MG63 (cell line): ENCODE data around the gene TTC21B. TPM values are rescaled to one million over a fixed set of nuclear protein-coding genes. Genes with fewer than 3 reads are reported as not detected.

ENCODE experiments used
- DNase-seq: peaks from one replicate; pipeline ENCODE4 v3.0.0-alpha.2; 2020
- H3K27me3 ChIP-seq: fragments of 250-450 bp; sonication (Bioruptor Pico); 2 replicates; pipeline ENCODE4 v1.5.1; 2020; ENCODE audit warnings: mild to moderate bottlenecking, moderate library complexity
- H3K36me3 ChIP-seq: fragments of 250-450 bp; sonication (Bioruptor Pico); 2 replicates; pipeline ENCODE4 v1.5.1; 2020; ENCODE audit warnings: mild to moderate bottlenecking, moderate library complexity
- H3K4me3 ChIP-seq: fragments of 250-450 bp; sonication (Bioruptor Pico); 2 replicates; pipeline ENCODE4 v1.5.1; 2020; ENCODE audit warnings: mild to moderate bottlenecking, moderate library complexity
- H3K9me3 ChIP-seq: fragments of 250-450 bp; sonication (Bioruptor Pico); 2 replicates; pipeline ENCODE4 v1.5.1; 2020; ENCODE audit warnings: mild to moderate bottlenecking, moderate library complexity
- total RNA-seq: library from RNA; depleted of rRNA; stranded (reverse); fragments of >200 nt; shearing (Covaris generic); gene quantifications from 2 replicates; pipeline ENCODE4 v1.2.3, GENCODE V29; 2014; ENCODE audit warnings: low replicate concordance

TTC21B gene
- total RNA-seq, 1 experiment from 2014 or later: 5.0 TPM

DNA sequence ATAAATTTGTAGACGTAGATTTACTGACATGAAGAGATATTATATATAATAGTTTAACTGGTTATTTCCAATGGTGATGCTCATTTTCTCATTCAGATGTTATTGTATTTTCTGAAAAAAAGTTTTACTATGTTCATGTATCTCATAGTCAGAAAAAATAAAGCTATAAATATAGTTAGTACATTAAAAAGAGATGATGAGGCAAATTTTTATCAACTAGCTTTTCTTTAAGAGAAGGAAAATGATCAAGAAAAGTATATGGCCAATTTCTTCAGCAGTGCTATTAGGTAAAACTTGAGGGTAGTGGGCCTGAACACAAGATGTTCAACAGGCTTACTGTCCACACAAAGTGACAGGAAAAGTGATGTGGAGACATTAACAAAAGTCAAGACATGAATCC lies 11.7 kb downstream of the TTC21B start:
- Histone ChIP-seq H3K27me3 (no peaks in the 10 kb centered on the region), H3K4me3 (no peak overlapping the region), H3K9me3 (no peaks in the 10 kb centered on the region), H3K36me3 (peaks cover 55% of the 10 kb centered on the region)
- no peak for DNase-seq

DNA sequence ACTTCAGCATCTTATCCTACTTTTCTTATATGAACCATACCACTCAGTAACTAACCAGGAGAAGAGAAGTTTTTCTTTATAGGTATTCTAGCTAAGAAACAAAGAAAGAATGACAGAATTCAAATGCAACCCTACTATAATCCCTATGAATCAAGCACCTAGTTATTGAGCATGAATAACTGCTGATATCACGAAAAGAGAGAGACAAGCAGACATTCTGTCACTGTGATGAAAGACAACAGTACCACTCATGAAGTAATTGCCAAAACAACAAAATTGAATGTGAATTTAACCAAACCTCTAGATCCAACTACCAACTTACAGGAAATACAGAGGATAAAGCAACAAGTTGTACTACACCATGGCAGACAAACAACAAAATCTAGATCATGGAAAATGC lies 15.3 kb downstream of the TTC21B start:
- H3K36me3 ChIP-seq: peaks cover 29% of the 10 kb centered on the region
- DNase-seq: no peak
- H3K9me3 ChIP-seq: no peaks in the 10 kb centered on the region
- H3K4me3 ChIP-seq: no peak overlapping the region
- no peaks in the 10 kb centered on the region for H3K27me3 ChIP-seq

DNA sequence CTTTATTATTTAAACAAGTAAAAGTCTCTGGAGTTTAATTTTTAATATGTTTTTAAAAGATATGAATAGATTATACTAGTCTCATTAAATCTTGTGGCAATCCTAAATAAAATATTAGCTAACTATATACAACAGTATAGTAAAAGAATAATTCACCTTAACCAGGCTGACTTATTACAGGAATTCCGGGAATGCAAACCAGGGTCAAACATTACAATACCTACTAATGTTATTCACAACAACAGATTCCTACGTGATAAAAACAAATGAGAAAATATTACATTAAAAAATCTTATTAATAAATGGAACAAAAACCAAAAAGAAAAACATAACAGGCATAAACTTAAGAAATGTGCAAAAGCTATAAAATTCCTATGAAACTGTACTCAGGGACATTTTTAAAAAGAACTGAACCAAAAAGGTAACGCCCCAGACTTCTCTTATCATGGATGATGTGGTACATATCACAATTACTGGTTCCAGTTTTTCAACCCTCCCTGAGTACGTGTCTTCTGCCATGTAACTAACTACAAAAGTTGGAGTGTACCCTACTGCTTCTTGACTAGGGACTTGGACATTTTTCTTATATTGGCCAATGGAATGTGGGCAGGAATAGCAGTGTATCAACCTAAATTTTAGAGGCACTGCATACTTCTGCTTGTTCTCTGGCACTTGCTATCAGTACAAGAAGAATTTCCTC lies 20.2 kb downstream of the TTC21B start:
- Histone ChIP-seq H3K36me3 (peaks cover 26% of the 10 kb centered on the region), H3K4me3 (no peak overlapping the region), H3K27me3 (no peaks in the 10 kb centered on the region), H3K9me3 (no peaks in the 10 kb centered on the region)
- DNase-seq: no peak

DNA sequence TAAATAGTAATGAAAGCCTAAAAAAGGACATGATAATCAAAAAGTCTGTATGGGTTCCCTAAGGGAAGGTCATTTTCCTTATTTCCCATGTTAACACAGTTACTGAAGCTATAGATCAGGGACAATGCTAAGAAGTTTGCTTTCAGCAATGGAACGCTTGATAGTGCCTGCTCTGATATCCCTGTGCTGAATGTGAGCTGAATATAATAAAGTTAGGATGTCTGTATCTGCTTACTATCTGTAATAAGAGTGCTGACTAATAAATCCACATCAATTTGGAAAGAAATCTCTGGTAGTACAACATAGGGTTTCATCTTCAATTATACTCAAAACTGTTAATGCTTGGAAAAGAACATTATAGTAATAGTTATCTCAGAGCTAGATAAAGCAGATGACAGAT lies 25.8 kb downstream of the TTC21B start:
- H3K27me3 ChIP-seq: no peaks in the 10 kb centered on the region

DNA sequence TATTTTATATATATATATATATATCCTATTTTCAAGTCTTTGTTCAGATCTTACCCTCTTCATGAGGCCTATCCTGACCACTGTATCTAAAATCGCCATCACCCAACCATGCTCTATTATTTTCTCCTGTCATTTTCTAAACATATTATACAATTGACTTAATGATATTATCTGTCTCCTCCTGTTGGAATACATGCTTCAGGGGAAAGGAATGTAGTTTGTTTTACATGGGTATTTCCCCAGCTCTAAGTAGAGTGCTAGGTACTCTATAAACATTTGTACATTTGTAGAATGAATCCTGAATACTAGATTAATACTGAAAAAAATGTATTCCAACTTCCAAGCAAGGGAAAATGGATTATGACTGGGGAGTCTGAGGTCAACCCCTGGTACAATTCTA lies 26.2 kb downstream of the TTC21B start:
- no peak for DNase-seq
- H3K4me3 ChIP-seq: no peak overlapping the region
- no peaks in the 10 kb centered on the region for H3K27me3 ChIP-seq
- H3K9me3 ChIP-seq: no peaks in the 10 kb centered on the region
- H3K36me3 ChIP-seq: peaks cover 28% of the 10 kb centered on the region

More for the DNA sequence above, 25.8 kb downstream of the TTC21B start:
- H3K9me3 ChIP-seq: no peaks in the 10 kb centered on the region
- no peak overlapping the region for H3K4me3 ChIP-seq
- no peak for DNase-seq
- peaks cover 32% of the 10 kb centered on the region for H3K36me3 ChIP-seq

DNA sequence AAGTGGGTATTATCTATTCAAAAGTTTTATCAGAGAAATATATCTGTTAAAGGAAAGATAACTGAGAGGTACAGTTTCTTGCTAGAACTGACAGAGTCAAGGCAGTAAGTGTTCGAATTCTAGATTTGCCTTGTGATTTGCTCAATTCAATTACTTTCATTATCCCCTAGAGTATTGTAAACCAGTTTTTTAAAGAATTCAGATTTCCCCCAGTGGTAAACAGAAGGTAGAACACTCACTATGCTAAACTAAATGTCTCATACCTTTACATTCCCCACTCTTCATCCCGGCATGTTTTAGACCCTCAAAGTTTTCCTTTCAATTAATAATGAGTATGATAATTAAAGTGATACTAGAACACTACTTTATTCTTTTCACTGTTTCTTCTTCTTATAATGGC lies 28.6 kb downstream of the TTC21B start:
- H3K4me3 ChIP-seq: no peak overlapping the region
- peaks cover 10% of the 10 kb centered on the region for H3K36me3 ChIP-seq
- H3K9me3 ChIP-seq: no peaks in the 10 kb centered on the region
- no peak for DNase-seq
- no peaks in the 10 kb centered on the region for H3K27me3 ChIP-seq

DNA sequence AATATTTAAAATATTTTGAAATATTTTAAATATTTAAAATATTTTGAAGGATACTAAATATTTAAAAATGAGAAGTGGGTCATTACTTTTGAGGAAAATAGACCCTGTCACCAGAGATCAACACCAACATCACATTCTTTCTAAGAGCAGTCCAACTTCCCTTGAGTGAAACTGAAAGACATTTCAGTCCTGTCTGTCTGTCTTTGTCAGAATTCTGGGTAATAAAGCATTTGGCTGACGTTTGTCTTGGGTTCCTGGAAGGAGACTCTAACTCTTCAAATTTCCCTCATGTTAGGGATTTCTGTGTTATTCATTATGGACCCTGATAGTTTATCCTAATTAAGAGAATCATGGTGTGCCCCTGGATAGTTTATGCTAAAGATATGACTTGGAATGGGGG lies 32.8 kb downstream of the TTC21B start:
- DNase-seq: no peak
- no peak overlapping the region for H3K4me3 ChIP-seq
- H3K36me3 ChIP-seq: peaks cover 17% of the 10 kb centered on the region
- H3K27me3 ChIP-seq: no peaks in the 10 kb centered on the region
- no peaks in the 10 kb centered on the region for H3K9me3 ChIP-seq

DNA sequence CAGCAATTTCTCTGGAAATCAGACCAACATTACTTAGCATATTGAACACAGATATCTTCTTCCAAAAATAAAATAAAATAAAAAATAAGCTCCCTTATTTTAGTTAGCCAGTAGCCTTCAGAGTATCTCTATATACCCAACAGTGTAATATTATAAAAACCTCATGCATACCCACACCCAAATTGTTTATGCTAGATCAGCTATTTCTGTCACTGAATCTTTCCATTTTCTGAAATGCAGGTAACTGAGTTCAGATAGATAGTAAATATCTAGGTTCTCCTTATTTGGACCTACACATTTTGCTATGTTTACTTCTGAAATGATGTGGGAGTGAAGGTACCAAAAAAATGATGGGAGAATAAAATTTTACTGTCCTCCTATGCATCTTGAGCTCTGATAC lies 39.9 kb downstream of the TTC21B start:
- Histone ChIP-seq H3K27me3 (no peaks in the 10 kb centered on the region), H3K36me3 (peaks cover 23% of the 10 kb centered on the region), H3K4me3 (no peak overlapping the region), H3K9me3 (no peaks in the 10 kb centered on the region)
- DNase-seq: no peak

DNA sequence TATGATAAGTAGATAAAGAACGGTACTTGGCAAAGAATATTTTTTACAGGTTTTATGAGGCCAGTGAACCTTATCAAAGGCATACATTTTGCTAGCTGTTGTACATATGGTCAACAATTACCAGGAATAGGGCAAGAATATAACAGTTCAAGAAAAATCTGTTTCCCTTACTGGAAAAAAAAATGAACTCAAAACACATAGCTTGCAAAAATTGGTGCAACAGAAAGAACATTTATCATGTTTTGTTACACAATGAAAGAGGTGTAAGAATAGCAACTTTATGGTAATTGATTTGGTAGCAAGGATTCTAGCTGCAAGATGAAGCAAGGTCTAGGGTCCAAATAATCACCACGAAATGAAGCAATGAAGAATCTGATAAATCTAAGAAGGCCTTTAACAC lies 41.6 kb downstream of the TTC21B start:
- Histone ChIP-seq H3K4me3 (no peak overlapping the region), H3K36me3 (peaks cover 15% of the 10 kb centered on the region), H3K27me3 (no peaks in the 10 kb centered on the region), H3K9me3 (no peaks in the 10 kb centered on the region)
- DNase-seq: no peak

DNA sequence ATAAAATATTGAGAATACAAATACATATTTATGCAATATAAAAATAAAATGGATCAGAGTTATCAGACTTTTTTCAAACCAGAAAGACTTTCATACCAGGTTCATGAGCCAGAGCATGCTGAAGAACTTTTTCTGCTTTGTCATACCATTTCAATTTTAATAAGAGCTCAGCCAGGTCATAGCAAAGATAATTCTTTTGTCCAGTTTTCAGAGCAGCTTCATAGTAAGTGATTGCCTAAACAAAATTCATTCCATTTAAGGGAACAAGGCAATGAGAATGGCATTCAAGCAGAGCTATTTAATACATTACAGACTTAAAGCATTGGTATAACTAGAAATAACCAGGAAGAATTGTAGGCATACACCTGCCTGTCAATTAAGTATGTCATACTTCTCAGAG lies 42.3 kb downstream of the TTC21B start:
- Histone ChIP-seq H3K36me3 (peaks cover 13% of the 10 kb centered on the region), H3K4me3 (no peak overlapping the region), H3K9me3 (no peaks in the 10 kb centered on the region), H3K27me3 (no peaks in the 10 kb centered on the region)
- DNase-seq: no peak

DNA sequence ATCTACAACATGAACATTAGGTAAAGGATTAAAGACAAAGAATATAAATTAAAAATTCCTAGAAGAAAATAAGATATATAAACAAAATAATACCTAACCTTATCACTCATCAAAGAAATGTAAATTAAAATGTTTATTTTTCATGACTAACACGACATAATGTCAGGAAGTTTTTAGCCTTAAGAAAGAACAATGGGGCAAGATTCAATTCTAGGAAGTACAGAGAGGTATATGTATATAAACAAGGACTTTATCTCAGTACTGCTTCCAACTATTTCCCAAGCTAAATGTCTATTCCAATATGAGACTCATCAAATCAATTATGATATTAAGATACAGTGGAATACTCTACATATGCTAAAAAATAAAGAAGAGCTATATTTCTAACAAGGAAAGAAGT lies 44.1 kb downstream of the TTC21B start:
- DNase-seq: no peak
- no peak overlapping the region for H3K4me3 ChIP-seq
- no peaks in the 10 kb centered on the region for H3K9me3 ChIP-seq
- H3K27me3 ChIP-seq: no peaks in the 10 kb centered on the region
- H3K36me3 ChIP-seq: peaks cover 15% of the 10 kb centered on the region

DNA sequence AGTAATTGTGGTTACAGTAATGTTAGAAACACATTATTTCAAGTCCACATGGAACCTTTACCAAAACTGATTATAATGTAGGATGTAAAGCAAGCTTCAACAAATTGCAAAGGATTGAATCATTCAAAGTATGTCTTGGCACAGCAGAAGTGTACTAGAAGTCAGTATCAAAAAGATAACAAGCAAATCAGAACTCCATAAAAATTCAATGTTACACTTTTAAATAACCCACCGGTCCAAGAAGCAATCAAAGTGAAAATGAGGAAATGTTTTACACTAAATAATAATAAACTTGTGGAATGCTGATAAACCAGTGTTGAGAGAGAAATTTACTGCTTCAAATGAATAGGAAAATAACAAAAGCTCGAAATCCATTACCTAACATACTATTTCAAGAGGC lies 47.7 kb downstream of the TTC21B start:
- no peak for DNase-seq
- Histone ChIP-seq H3K36me3 (peaks cover 5% of the 10 kb centered on the region), H3K9me3 (no peaks in the 10 kb centered on the region), H3K4me3 (no peak overlapping the region), H3K27me3 (no peaks in the 10 kb centered on the region)

DNA sequence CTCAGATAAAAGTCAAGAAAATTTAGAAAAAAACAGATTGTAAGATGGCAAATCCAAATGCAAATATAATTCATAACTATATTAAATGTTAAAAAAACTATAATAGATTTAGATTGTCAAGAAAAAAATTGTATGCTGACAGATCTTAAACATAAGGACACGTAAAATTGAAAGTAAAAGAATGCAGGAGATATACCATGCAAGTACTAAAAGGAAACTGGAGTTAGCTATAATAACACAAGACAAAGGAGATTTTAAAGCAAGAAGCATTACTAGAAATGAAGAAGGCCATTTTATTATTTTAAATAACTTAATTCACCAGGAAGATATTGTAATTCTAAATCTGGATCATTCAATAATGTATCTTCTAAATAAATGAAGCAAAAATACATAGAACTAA lies 48.3 kb downstream of the TTC21B start:
- no peak overlapping the region for H3K4me3 ChIP-seq
- DNase-seq: no peak
- no peaks in the 10 kb centered on the region for H3K9me3 ChIP-seq
- H3K36me3 ChIP-seq: peaks cover 7% of the 10 kb centered on the region
- no peaks in the 10 kb centered on the region for H3K27me3 ChIP-seq

DNA sequence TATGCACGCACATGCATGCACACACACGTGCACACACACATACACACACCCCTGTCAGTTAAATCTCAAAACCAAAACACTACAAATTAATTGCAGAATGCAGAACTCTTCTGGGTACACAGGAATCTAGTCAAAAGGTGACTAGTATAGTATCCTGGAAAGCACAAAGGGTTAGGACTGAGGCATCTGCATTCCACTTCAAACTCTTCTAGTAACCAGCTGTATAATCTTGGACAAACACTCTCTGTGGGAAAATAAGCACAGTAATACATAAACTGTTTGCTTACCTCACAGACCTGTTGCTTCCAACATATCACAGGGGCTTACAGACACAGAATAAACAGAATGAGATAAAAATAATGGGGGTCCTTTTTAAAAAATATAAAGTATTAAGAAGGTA lies 49.1 kb downstream of the TTC21B start:
- Histone ChIP-seq H3K36me3 (peaks cover 12% of the 10 kb centered on the region), H3K4me3 (no peak overlapping the region), H3K9me3 (no peaks in the 10 kb centered on the region), H3K27me3 (no peaks in the 10 kb centered on the region)
- no peak for DNase-seq

DNA sequence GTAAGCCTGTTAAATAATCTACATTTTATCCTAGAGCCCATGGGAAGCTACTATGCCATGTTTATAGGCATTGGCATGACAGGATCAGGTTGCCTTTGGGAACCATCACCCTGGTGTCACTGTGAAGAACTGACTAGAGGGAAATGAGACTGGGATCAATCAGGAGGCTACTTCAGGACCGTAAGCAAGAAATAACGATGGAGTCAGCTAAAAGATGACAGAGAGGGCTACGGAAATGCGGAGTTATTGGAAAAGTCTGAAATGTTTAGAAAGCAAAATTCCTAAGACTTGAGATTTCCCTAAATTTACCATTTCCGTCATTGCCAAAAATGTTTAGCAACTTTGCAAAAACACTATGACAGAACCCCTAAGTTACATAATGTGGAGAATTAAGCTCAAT lies 50.2 kb downstream of the TTC21B start:
- Histone ChIP-seq H3K4me3 (no peak overlapping the region), H3K9me3 (no peaks in the 10 kb centered on the region), H3K27me3 (no peaks in the 10 kb centered on the region), H3K36me3 (peaks cover 14% of the 10 kb centered on the region)
- no peak for DNase-seq

DNA sequence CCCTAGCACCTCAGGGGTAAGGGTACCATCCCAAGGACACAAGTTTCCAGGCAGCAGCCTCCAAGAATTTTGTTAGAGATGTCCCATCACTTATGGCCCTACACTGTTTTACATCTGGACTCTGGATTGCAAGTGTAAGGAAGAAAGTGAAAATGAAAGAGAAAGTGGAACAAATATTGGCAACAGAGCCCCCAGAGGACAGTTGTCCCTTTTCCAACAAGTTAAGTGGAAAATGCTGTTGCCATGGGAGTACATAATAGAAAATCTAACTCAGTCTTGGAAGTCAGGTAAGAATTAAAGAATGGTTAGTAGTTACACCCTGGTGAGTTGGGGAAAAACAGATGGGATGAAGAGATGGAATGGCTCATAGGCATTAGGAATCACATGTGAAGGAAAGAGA lies 50.6 kb downstream of the TTC21B start:
- Histone ChIP-seq H3K4me3 (no peak overlapping the region), H3K36me3 (peaks cover 16% of the 10 kb centered on the region), H3K9me3 (no peaks in the 10 kb centered on the region), H3K27me3 (no peaks in the 10 kb centered on the region)
- no peak for DNase-seq

DNA sequence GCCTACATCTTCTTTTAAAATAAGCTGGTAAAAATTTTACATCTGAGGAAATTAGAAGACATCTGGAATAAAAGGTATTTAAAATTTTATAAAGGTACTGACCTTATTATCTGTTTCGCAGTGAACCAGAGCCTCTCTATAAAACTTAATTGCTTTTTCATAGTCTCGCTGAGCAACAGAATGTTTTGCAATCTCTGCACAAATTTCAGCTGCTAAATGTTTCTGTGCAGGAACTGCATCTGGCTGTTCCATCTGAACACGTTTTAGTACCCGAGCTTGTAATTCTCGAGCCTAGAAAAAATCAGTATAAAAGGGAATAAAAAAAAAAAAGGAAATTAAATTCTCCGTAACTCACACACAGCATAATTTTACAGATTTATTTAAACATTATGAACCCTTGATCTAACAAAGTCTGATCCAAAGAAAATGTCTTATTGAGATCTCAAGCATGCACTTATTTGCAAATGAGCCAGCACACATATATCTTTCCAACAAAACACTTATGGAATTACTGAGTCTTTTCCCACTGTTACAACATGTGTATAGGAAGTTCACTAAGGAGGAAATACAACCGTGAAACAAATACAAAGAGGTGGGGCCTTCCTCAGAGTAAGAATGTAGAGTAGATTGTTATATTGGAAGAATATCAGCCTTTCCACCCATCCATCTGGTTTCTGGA lies 51.8 kb downstream of the TTC21B start:
- DNase-seq: no peak
- Histone ChIP-seq H3K36me3 (peaks cover 19% of the 10 kb centered on the region), H3K9me3 (no peaks in the 10 kb centered on the region), H3K27me3 (no peaks in the 10 kb centered on the region), H3K4me3 (no peak overlapping the region)

DNA sequence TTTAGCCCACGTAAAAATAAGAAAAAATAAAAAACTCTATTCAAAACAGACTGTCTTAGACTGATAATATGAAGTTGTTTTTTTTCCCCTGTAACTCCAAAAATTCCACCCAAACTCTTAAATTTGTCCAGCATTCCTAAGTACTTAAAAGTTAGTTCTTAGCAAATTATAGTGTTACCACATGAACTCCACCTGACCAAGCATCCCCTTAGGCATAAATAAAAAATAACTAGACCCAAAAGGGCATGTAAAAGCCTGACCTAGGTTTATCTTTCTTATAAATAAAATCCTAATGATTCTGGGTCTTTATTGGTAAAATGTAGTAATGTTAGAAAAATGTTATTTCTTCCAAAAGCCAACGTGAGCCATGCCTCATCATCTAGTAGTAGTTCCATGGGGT lies 54.3 kb downstream of the TTC21B start:
- DNase-seq: no peak
- Histone ChIP-seq H3K27me3 (no peaks in the 10 kb centered on the region), H3K9me3 (no peaks in the 10 kb centered on the region), H3K4me3 (no peak overlapping the region), H3K36me3 (peaks cover 24% of the 10 kb centered on the region)
